ENCODE measurements around the gene MOB1B. TPM values are rescaled to one million over a fixed set of nuclear protein-coding genes. Genes with fewer than 3 reads are reported as not detected.

Gene MOB1B
- total RNA-seq, 1 donor from 2014 or later, result 49.4 TPM

- no peak for DNase-seq (ENCODE audit: low spot score)
- no peak overlapping the region for H3K27ac Mint-ChIP-seq (ENCODE audit: unreplicated experiment)
- H3K4me3 Mint-ChIP-seq (ENCODE audit: unreplicated experiment), result no peak overlapping the region
- H3K9me3 Mint-ChIP-seq (ENCODE audit: unreplicated experiment), result no peaks in the 10 kb centered on the region
- H3K36me3 Mint-ChIP-seq (ENCODE audit: low read depth, unreplicated experiment), result no peaks in the 10 kb centered on the region
- H3K27me3 Mint-ChIP-seq (ENCODE audit: unreplicated experiment), result peaks cover 5% of the 10 kb centered on the region
- TF ChIP-seq CTCF (IDR thresholded peaks at IDR 0.05; ENCODE audit: unreplicated experiment), result no peak
- peaks cover 3% of the 10 kb centered on the region for H3K4me1 Mint-ChIP-seq (ENCODE audit: unreplicated experiment)
These were observed 51.9 kb downstream of the MOB1B start for GRCh38 chr4:70954032-70954431.

- Mint-ChIP-seq H3K4me3 (ENCODE audit: unreplicated experiment) (no peak overlapping the region), H3K4me1 (ENCODE audit: unreplicated experiment) (peaks cover 3% of the 10 kb centered on the region), H3K27ac (ENCODE audit: unreplicated experiment) (no peak overlapping the region), H3K36me3 (ENCODE audit: low read depth, unreplicated experiment) (peaks cover 8% of the 10 kb centered on the region), H3K27me3 (ENCODE audit: unreplicated experiment) (peaks cover 5% of the 10 kb centered on the region), H3K9me3 (ENCODE audit: unreplicated experiment) (no peaks in the 10 kb centered on the region)
- DNase-seq (ENCODE audit: low spot score), result no peak
- no peak for TF ChIP-seq CTCF (IDR thresholded peaks at IDR 0.05; ENCODE audit: unreplicated experiment)
These were observed 54.5 kb downstream of the MOB1B start for GRCh38 chr4:70956549-70957210.

- Mint-ChIP-seq H3K9me3 (ENCODE audit: unreplicated experiment) (no peaks in the 10 kb centered on the region), H3K27me3 (ENCODE audit: unreplicated experiment) (no peaks in the 10 kb centered on the region), H3K4me1 (ENCODE audit: unreplicated experiment) (peaks cover 3% of the 10 kb centered on the region), H3K36me3 (ENCODE audit: low read depth, unreplicated experiment) (peaks cover 8% of the 10 kb centered on the region), H3K4me3 (ENCODE audit: unreplicated experiment) (no peak overlapping the region), H3K27ac (ENCODE audit: unreplicated experiment) (peak overlapping the region; percentile 30)
- no peak for TF ChIP-seq CTCF (IDR thresholded peaks at IDR 0.05; ENCODE audit: unreplicated experiment)
- DNase-seq (ENCODE audit: low spot score), result no peak
These were observed 56.5 kb downstream of the MOB1B start for GRCh38 chr4:70958681-70959080.

GRCh38 chr4:70969076-70969475 is 66.9 kb downstream of the MOB1B start:
- no peak for TF ChIP-seq CTCF (IDR thresholded peaks at IDR 0.05; ENCODE audit: unreplicated experiment)
- Mint-ChIP-seq H3K27me3 (ENCODE audit: unreplicated experiment) (no peaks in the 10 kb centered on the region), H3K36me3 (ENCODE audit: low read depth, unreplicated experiment) (peaks cover 7% of the 10 kb centered on the region), H3K4me1 (ENCODE audit: unreplicated experiment) (no peaks in the 10 kb centered on the region), H3K27ac (ENCODE audit: unreplicated experiment) (no peak overlapping the region), H3K4me3 (ENCODE audit: unreplicated experiment) (no peak overlapping the region), H3K9me3 (ENCODE audit: unreplicated experiment) (no peaks in the 10 kb centered on the region)
- no peak for DNase-seq (ENCODE audit: low spot score)

- Mint-ChIP-seq H3K9me3 (ENCODE audit: unreplicated experiment) (no peaks in the 10 kb centered on the region), H3K4me1 (ENCODE audit: unreplicated experiment) (peaks cover 29% of the 10 kb centered on the region), H3K4me3 (ENCODE audit: unreplicated experiment) (no peak overlapping the region), H3K27me3 (ENCODE audit: unreplicated experiment) (no peaks in the 10 kb centered on the region), H3K36me3 (ENCODE audit: low read depth, unreplicated experiment) (peaks cover 8% of the 10 kb centered on the region), H3K27ac (ENCODE audit: unreplicated experiment) (no peak overlapping the region)
- no peak for TF ChIP-seq CTCF (IDR thresholded peaks at IDR 0.05; ENCODE audit: unreplicated experiment)
- no peak for DNase-seq (ENCODE audit: low spot score)
These were observed 74.1 kb downstream of the MOB1B start for GRCh38 chr4:70976252-70976651.

Data from endothelial cell (in vitro differentiated cells).